ENCODE results near the gene C2CD3. TPM values are rescaled to one million over a fixed set of nuclear protein-coding genes. Genes with fewer than 3 reads are reported as not detected.
A peak's percentile ranks its signal among the peaks of the same experiment; 100 is the strongest.

C2CD3 gene
- total RNA-seq (2021) = 22.0 and 25.9 TPM in 2 replicates
- long read RNA-seq, partial matches to known transcripts = 6 of 13 reads
- long read RNA-seq, other reads (novel, unspliced or antisense) = 7 of 13 reads

- peaks cover 4 to 20% (median 18%) of the 10 kb centered on the region in 3 experiments; a peak in 6 of 7 replicates for H3K36me3 Mint-ChIP-seq (ENCODE audit: insufficient read depth in 1 of 3, low read depth in 3 of 3)
- Histone ChIP-seq H2AFZ (ENCODE audit: low read length) (no peak within 1 kb of the TSS), H3K27me3 (ENCODE audit: insufficient read depth, low read length) (no peaks in the 10 kb centered on the region), H2AK5ac (ENCODE audit: insufficient read length, low read length) (no peak within 1 kb of the TSS), H3K79me2 (ENCODE audit: insufficient read depth, low read length) (peaks cover 8% of the 10 kb centered on the region; the same call in 1 of the 2 replicates), H3K14ac (ENCODE audit: insufficient read depth, low read length) (peak within 1 kb of the TSS; percentile 53), H3K4ac (ENCODE audit: low read depth, low read length) (no peak within 1 kb of the TSS), H4K5ac (ENCODE audit: insufficient read length, low read depth, low read length) (peak within 1 kb of the TSS; percentile 1), H3T11ph (ENCODE audit: low read length) (no peak within 1 kb of the TSS), H2BK15ac (ENCODE audit: low read depth, low read length) (no peak within 1 kb of the TSS), H3K27ac (ENCODE audit: insufficient read length, low read depth, low read length) (no peak within 1 kb of the TSS), H4K20me1 (ENCODE audit: control insufficient read depth, insufficient read depth, insufficient read length) (no peaks in the 10 kb centered on the region), H3K9ac (ENCODE audit: extremely low read depth, insufficient read length, low read length) (peak within 1 kb of the TSS; percentile 80), H4K91ac (ENCODE audit: insufficient read length, low read depth, low read length) (no peak within 1 kb of the TSS), H3K18ac (ENCODE audit: insufficient read length, low read depth, low read length) (peak within 1 kb of the TSS; percentile 71), H3K4me2 (ENCODE audit: insufficient read depth, insufficient read length, low read length) (peak within 1 kb of the TSS; percentile 98), H3K23ac (ENCODE audit: insufficient read length, low read depth, low read length) (peak within 1 kb of the TSS; percentile 52), H3K4me1 (ENCODE audit: insufficient read depth, low read length) (peaks cover 2% of the 10 kb centered on the region; the same call in 1 of the 2 replicates), H2BK5ac (ENCODE audit: insufficient read length, low read length) (no peak within 1 kb of the TSS), H3K23me2 (ENCODE audit: insufficient read length, low read depth, low read length, poor library complexity, severe bottlenecking) (peaks cover 19% of the 10 kb centered on the region), H3K9me3 (ENCODE audit: control insufficient read depth, low read depth, low read length) (no peaks in the 10 kb centered on the region), H3K56ac (ENCODE audit: insufficient read length, low read depth, low read length) (no peak within 1 kb of the TSS), H3K79me1 (ENCODE audit: insufficient read depth, low read depth, low read length, poor library complexity, severe bottlenecking) (peaks cover 5% of the 10 kb centered on the region), H2BK12ac (ENCODE audit: insufficient read length, low read depth, low read length) (no peak within 1 kb of the TSS), H2BK20ac (ENCODE audit: low read depth, low read length, poor library complexity, severe bottlenecking) (no peak within 1 kb of the TSS), H2BK120ac (ENCODE audit: low read depth, low read length, poor library complexity, severe bottlenecking) (no peak within 1 kb of the TSS), H4K8ac (replicated peaks; ENCODE audit: insufficient read length, low read depth, low read length) (no peak within 1 kb of the TSS)
- no peak within 1 kb of the TSS for H3K27ac Mint-ChIP-seq
- DNase-seq = peak; percentile 100
- H3K4me1 Mint-ChIP-seq = peaks cover 3% of the 10 kb centered on the region in 2 experiments
- no peak; the same call in 2 of the 3 replicates for TF ChIP-seq CTCF (conservative IDR thresholded peaks at IDR 0.05)
- no CpG with 5 or more reads among the region's 68 CpGs for WGBS (ENCODE audit: extremely low coverage, insufficient read length, low lambda C conversion rate)
- H3K4me3 Mint-ChIP-seq = no peak within 1 kb of the TSS
- H3K27me3 Mint-ChIP-seq (ENCODE audit: low read depth) = no peaks in the 10 kb centered on the region
- no peaks in the 10 kb centered on the region for H3K9me3 Mint-ChIP-seq
Measured at GRCh38 chr11:74170694-74171629, at the start of gene C2CD3, which contains the start of gene PPME1. Gene C2CD3, minus strand, starts transcription at chr11:74171002. Its CDS starts 210 bp downstream, at chr11:74170792. Gene PPME1, plus strand, starts transcription at chr11:74171289. Its CDS starts 133 bp downstream, at chr11:74171422.

All from H9 (cell line).